Endothelial cell of umbilical vein (primary cell): ENCODE data around the gene ENTREP1. TPM values are rescaled to one million over a fixed set of nuclear protein-coding genes. Genes with fewer than 3 reads are reported as not detected.

Experiments
- BruUV-seq: library from RNA; stranded (reverse); fragments of 400-500 nt; replicated peaks from 2 replicates; lab custom pipeline; 2021; lab: Mats Ljungman, UMichigan
- CTCF ChIA-PET: fragments of 300-600, 350-600 bp; sonication (Branson Sonifier 250); formaldehyde crosslinking; loops from one replicate; lab custom pipeline; 2021; ENCODE audit warnings: antibody characterized with exemption, inconsistent platforms; lab: Charles Lee
- POLR2A ChIA-PET: fragments of 300-600, 350-600 bp; sonication (Branson Sonifier 250); formaldehyde crosslinking; loops from one replicate; lab custom pipeline; 2021; ENCODE audit warnings: antibody characterized with exemption, inconsistent platforms; lab: Charles Lee
- DNase-seq: peaks from one replicate; pipeline ENCODE4 v3.0.0-alpha.2; 2011; ENCODE audit warnings: low read depth, low spot score
- FAIRE-seq: peaks from 2 replicates; lab custom pipeline; 2011; peaks lifted over from hg19 to GRCh38; lab: Jason Lieb, UNC
- H2AFZ ChIP-seq: 2 replicates; pipeline ENCODE4 v1.6.0; 2012; ENCODE audit warnings: low read depth, low read length, control low read depth, inconsistent platforms
- H3K27ac ChIP-seq: 2 replicates; pipeline ENCODE4 v1.5.1; 2011; ENCODE audit warnings: low read depth, mild to moderate bottlenecking, control low read depth, low read length, moderate library complexity; ENCODE audit not compliant: insufficient read depth
- H3K27me3 ChIP-seq, 2 experiments: 2 replicates each; pipeline versions ENCODE4 v1.6.0 to v1.6.1; 2011; ENCODE audit warnings: low read length in 2 of 2, mixed read lengths in 1 of 2; ENCODE audit not compliant: control insufficient read depth in 2 of 2, insufficient read depth in 2 of 2
- H3K36me3 ChIP-seq, 2 experiments: 2 replicates in 1 of 2; 3 replicates in 1 of 2; pipeline ENCODE4 v1.5.1; 2011; ENCODE audit warnings: low read length in 2 of 2, mild to moderate bottlenecking in 1 of 2, moderate library complexity in 1 of 2; ENCODE audit not compliant: control insufficient read depth in 2 of 2, insufficient read depth in 2 of 2; ENCODE audit errors: extremely low read depth in 1 of 2
- H3K4me1 ChIP-seq: 3 replicates; pipeline ENCODE4 v1.5.1; 2011; ENCODE audit warnings: mild to moderate bottlenecking, low read length; ENCODE audit not compliant: control insufficient read depth, insufficient read depth; ENCODE audit errors: extremely low read depth
- H3K4me2 ChIP-seq: 2 replicates; pipeline ENCODE4 v1.6.1; 2011; ENCODE audit warnings: low read length, control low read depth, mixed read lengths; ENCODE audit not compliant: insufficient read depth
- H3K4me3 ChIP-seq, 3 experiments: fragments of 200-600 bp in 1 of 3; sonication (generic), shearing (Covaris generic) in 1 of 3; replicated peaks in 1 of 3; 2 replicates each; pipeline ENCODE4 v1.5.1; 2011 to 2016; ENCODE audit warnings: control low read depth in 3 of 3, low read length in 3 of 3, mild to moderate bottlenecking in 2 of 3, inconsistent platforms in 1 of 3, low read depth in 1 of 3, moderate library complexity in 1 of 3; ENCODE audit not compliant: insufficient read depth in 1 of 3
- H3K79me2 ChIP-seq: 2 replicates; pipeline ENCODE4 v1.6.0; 2012; ENCODE audit warnings: low read length, inconsistent platforms; ENCODE audit not compliant: control insufficient read depth, insufficient read depth
- H3K9ac ChIP-seq: replicated peaks from 2 replicates; pipeline ENCODE3; 2011; ENCODE audit warnings: low read length, control low read depth; ENCODE audit not compliant: insufficient read depth; ENCODE audit errors: extremely low read depth
- H3K9me1 ChIP-seq: replicated peaks from 3 replicates; pipeline ENCODE4 v1.6.0; 2011; ENCODE audit warnings: mild to moderate bottlenecking, low read length; ENCODE audit not compliant: control insufficient read depth, insufficient read depth; ENCODE audit errors: extremely low read depth
- H3K9me3 ChIP-seq: replicated peaks from 2 replicates; pipeline ENCODE4 v1.5.1; 2012; ENCODE audit warnings: low read length, inconsistent platforms; ENCODE audit not compliant: control insufficient read depth, insufficient read depth
- H4K20me1 ChIP-seq: replicated peaks from 2 replicates; pipeline ENCODE3; 2011; ENCODE audit warnings: mild to moderate bottlenecking, low read length; ENCODE audit not compliant: control insufficient read depth, insufficient read depth; ENCODE audit errors: extremely low read depth
- EZH2 ChIP-seq: IDR thresholded peaks from 2 replicates; pipeline ENCODE4 v1.6.1; 2012; ENCODE audit warnings: borderline replicate concordance, low read depth, mild to moderate bottlenecking, moderate library complexity, low read length, inconsistent platforms; ENCODE audit not compliant: severe bottlenecking
- FOS ChIP-seq: IDR thresholded peaks from 2 replicates; pipeline ENCODE4 v1.6.1; 2011; ENCODE audit warnings: mild to moderate bottlenecking, low read length, moderate library complexity, borderline replicate concordance; ENCODE audit not compliant: insufficient read depth
- GATA2 ChIP-seq: IDR thresholded peaks from 2 replicates; pipeline ENCODE4 v1.7.0; 2011; ENCODE audit warnings: low read depth, mild to moderate bottlenecking, moderate library complexity, mixed read lengths, low read length; ENCODE audit not compliant: insufficient read length, insufficient read depth
- JUN ChIP-seq: IDR thresholded peaks from 2 replicates; pipeline ENCODE4 v1.6.1; 2011; ENCODE audit warnings: borderline replicate concordance, low read depth; ENCODE audit not compliant: insufficient read length, insufficient read depth
- MYC ChIP-seq: IDR thresholded peaks from one replicate; pipeline ENCODE4 v1.6.1; 2011; ENCODE audit warnings: mild to moderate bottlenecking, low read depth, low read length
- POLR2A ChIP-seq: IDR thresholded peaks from 2 replicates; pipeline ENCODE4 v1.6.1; 2012; ENCODE audit warnings: low read depth, mild to moderate bottlenecking, control low read depth, low read length
- POLR2AphosphoS5 ChIP-seq: IDR thresholded peaks from 2 replicates; pipeline ENCODE4 v1.6.1; 2012; ENCODE audit warnings: low read depth, mild to moderate bottlenecking, control low read depth, low read length, moderate library complexity; ENCODE audit not compliant: insufficient read depth
- dilution Hi-C: fragments of 300-500 bp; cut with MboI; formaldehyde crosslinking; loops from one replicate; pipeline ENCODE4 v1.15.0; 2019; ENCODE audit warnings: low sequenced_read_pairs; ENCODE audit not compliant: extremely low pct_ligation_motif_present
- intact Hi-C: fragments of 100-400 bp; cut with micrococcal nuclease; formaldehyde crosslinking; loops from one replicate; pipeline ENCODE4 v1.10.0; 2022
- polyA plus RNA-seq, 4 experiments: library from polyadenylated mRNA; depleted of rRNA in 3 of 4; stranded (reverse) in 3 of 4; unstranded in 1 of 4; fragments of >200 nt; gene quantifications; 2 replicates each; pipeline versions ENCODE4 v1.2.1 to v1.2.3, GENCODE V29; 2011 to 2012; ENCODE audit warnings: missing spikeins in 1 of 4
- total RNA-seq: library from RNA; stranded (reverse); gene quantifications from 2 replicates; pipeline ENCODE4 v1.2.3, GENCODE V29; 2021
- TF ChIP-seq, protein P1 (sequence below), 2 donors: IDR thresholded peaks; 1 replicate in 1 of 2; 2 replicates in 1 of 2; pipeline ENCODE4 v1.5.1; 2011; ENCODE audit warnings: low read length in 2 of 2, mild to moderate bottlenecking in 2 of 2, moderate library complexity in 2 of 2, control low read depth in 1 of 2, inconsistent platforms in 1 of 2, low read depth in 1 of 2; ENCODE audit not compliant: insufficient read depth in 1 of 2; ENCODE audit errors: extremely low read depth in 1 of 2
- TF ChIP-seq, protein P2 (sequence below): IDR thresholded peaks from 2 replicates; pipeline ENCODE4 v1.6.1; 2011; ENCODE audit not compliant: insufficient read depth, insufficient read length

ENTREP1 gene
- total and polyA plus RNA-seq, 2 donors (not counting 3 experiments of a cell fraction or from before 2014, with no cell fraction given), result 7.1 to 13.5 TPM

DNA sequence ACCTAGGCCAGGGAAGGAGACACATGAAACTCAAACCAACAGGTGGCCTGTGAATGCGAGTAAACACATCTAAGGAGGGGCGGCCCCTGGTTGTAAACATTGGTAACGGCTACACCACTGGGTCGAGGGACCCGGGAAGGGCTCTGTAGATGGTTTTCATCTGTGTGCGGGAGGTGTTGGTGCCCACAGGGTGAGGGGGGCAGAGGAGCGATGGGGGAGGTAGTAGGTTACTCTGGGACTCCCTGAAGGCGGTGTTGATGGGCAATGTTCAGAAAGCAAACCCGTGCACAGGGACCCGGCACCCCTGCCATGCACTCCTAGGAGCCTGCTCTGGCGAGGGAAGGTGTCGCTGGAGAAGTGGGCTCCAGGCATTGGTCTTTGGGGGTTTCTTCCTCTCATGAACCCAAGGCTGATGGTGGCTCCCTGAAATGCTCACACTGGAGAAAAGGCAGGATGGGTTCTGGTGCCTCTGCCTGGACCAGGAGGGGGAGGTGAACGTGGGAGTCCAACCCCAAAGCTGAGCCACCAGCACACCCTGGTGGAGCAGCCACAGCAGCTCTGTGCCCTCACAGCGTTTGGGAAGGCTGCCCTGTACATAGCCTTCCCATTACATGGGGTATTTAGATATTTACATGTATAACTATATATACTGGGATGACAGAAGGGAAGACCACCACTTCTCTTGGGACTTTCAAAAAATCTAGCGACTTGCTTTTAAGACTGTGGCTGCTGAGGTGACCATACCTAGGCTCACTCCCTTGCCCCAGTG lies 103.2 kb downstream of the ENTREP1 start:
- intact Hi-C loops, result no loop called here
- FAIRE-seq, result no peak

DNA sequence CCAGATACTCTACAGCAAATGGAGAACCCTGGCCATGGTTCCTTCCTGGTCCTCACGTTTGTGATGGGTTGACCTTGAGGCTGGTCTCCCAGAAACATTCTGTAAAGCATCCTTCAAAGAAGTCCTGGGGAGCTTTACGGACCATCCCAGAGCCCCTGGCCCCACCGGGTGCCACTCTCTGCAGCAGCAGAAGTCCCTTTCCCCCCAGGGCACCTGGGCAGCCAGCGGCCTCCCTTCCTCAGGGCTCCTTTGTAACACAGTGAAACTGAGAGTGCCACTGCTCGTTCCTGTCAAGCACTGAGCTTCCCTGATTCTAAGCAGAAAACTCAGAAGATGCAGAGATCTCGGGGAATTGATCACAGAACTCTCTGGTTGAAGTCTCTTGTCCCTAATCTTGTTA lies 104.3 kb downstream of the ENTREP1 start:
- ChIA-PET POLR2A (no interaction called here), CTCF (no interaction called here)
- intact Hi-C loops, result no loop called here
- Histone ChIP-seq H3K9ac (no peak overlapping the region), H3K4me2 (no peak overlapping the region), H3K4me3 (no peak overlapping the region), H3K36me3 (peaks cover 0 to 2% of the 10 kb centered on the region in 2 experiments), H3K4me1 (no peaks in the 10 kb centered on the region), H3K9me3 (no peaks in the 10 kb centered on the region), H3K9me1 (no peaks in the 10 kb centered on the region), H3K27me3 (no peaks in the 10 kb centered on the region), H3K79me2 (no peaks in the 10 kb centered on the region), H4K20me1 (no peaks in the 10 kb centered on the region), H2AFZ (no peak overlapping the region), H3K27ac (no peak overlapping the region)
- TF ChIP-seq, protein P1, sequence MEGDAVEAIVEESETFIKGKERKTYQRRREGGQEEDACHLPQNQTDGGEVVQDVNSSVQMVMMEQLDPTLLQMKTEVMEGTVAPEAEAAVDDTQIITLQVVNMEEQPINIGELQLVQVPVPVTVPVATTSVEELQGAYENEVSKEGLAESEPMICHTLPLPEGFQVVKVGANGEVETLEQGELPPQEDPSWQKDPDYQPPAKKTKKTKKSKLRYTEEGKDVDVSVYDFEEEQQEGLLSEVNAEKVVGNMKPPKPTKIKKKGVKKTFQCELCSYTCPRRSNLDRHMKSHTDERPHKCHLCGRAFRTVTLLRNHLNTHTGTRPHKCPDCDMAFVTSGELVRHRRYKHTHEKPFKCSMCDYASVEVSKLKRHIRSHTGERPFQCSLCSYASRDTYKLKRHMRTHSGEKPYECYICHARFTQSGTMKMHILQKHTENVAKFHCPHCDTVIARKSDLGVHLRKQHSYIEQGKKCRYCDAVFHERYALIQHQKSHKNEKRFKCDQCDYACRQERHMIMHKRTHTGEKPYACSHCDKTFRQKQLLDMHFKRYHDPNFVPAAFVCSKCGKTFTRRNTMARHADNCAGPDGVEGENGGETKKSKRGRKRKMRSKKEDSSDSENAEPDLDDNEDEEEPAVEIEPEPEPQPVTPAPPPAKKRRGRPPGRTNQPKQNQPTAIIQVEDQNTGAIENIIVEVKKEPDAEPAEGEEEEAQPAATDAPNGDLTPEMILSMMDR (IDR thresholded peaks at IDR 0.05; ENCODE audit: extremely low read depth in 1 of 2, insufficient read depth in 1 of 2, low read depth in 1 of 2, low read length in 2 of 2), result no peak
- TF ChIP-seq MYC, result no peak
- TF ChIP-seq EZH2, result no peak
- TF ChIP-seq, protein P2, sequence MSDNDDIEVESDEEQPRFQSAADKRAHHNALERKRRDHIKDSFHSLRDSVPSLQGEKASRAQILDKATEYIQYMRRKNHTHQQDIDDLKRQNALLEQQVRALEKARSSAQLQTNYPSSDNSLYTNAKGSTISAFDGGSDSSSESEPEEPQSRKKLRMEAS, result no peak
- TF ChIP-seq FOS, result no peak
- no peak for TF ChIP-seq POLR2AphosphoS5
- TF ChIP-seq POLR2A, result no peak
- TF ChIP-seq JUN, result no peak
- TF ChIP-seq GATA2, result no peak
- FAIRE-seq (no peak), DNase-seq (no peak)
- BruUV-seq, result no TSS peak
- dilution Hi-C loops, result no loop called here

More for the DNA sequence above, 103.2 kb downstream of the ENTREP1 start:
- no peaks in the 10 kb centered on the region for H3K4me1 ChIP-seq
- peaks cover 0 to 2% of the 10 kb centered on the region in 2 experiments for H3K36me3 ChIP-seq
- no peaks in the 10 kb centered on the region for H3K79me2 ChIP-seq
- ChIA-PET POLR2A (no interaction called here), CTCF (no interaction called here)
- no peak overlapping the region for H3K4me3 ChIP-seq
- no peak overlapping the region for H3K27ac ChIP-seq
- DNase-seq, result no peak
- no peaks in the 10 kb centered on the region for H4K20me1 ChIP-seq
- no peak overlapping the region for H2AFZ ChIP-seq
- dilution Hi-C loops, result no loop called here
- no peaks in the 10 kb centered on the region for H3K9me1 ChIP-seq
- no peaks in the 10 kb centered on the region for H3K27me3 ChIP-seq
- no peak overlapping the region for H3K4me2 ChIP-seq
- no peaks in the 10 kb centered on the region for H3K9me3 ChIP-seq
- no peak for TF ChIP-seq MYC
- no peak overlapping the region for H3K9ac ChIP-seq
- no TSS peak for BruUV-seq
